ENCODE measurements around the gene FOXI2.

- no peak for TF ChIP-seq CTCF (conservative IDR thresholded peaks at IDR 0.05 in 1 of 2, IDR thresholded peaks at IDR 0.05 in 1 of 2; ENCODE audit: low read depth in 1 of 2, low read length in 2 of 2)
- no peak for TF ChIP-seq EZH2 (IDR thresholded peaks at IDR 0.05; ENCODE audit: low read length, missing control alignments)
Observed at GRCh38 chr10:127720142-127720541, 16.8 kb upstream of the FOXI2 start.

Measured in fibroblast of lung (primary cell).